WTC11 (cell line): ENCODE measurements around the gene PACS1. TPM values are rescaled to one million over a fixed set of nuclear protein-coding genes. Genes with fewer than 3 reads are reported as not detected.

Experiments
- ATAC-seq: fragments of 200-7000 bp; cut with Tn5 transposase; 2 replicates; pipeline ENCODE4 v1.10.0; 2021; ENCODE audit warnings: mild to moderate bottlenecking, moderate library complexity
- CTCF ChIA-PET: fragments of 300-600 bp; sonication (Branson Sonifier 250); formaldehyde crosslinking; loops from one replicate; lab custom pipeline; 2021; ENCODE audit warnings: antibody characterized with exemption; lab: Charles Lee
- POLR2A ChIA-PET: fragments of 350-600 bp; sonication (Branson Sonifier 250); formaldehyde crosslinking; loops from one replicate; lab custom pipeline; 2021; ENCODE audit warnings: antibody characterized with exemption; lab: Charles Lee
- DNase-seq: peaks from one replicate; pipeline ENCODE4 v3.0.0; 2021; ENCODE audit warnings: low spot score
- H3K27ac Mint-ChIP-seq: 2 replicates; pipeline ENCODE4 v1.8.0; 2021; ENCODE audit warnings: mixed read lengths
- H3K27me3 Mint-ChIP-seq: 2 replicates; pipeline ENCODE4 v1.8.0; 2021; ENCODE audit warnings: low read depth, mild to moderate bottlenecking, moderate library complexity, mixed read lengths
- H3K36me3 Mint-ChIP-seq: 2 replicates; pipeline ENCODE4 v1.8.0; 2021; ENCODE audit warnings: mixed read lengths
- H3K4me1 Mint-ChIP-seq: 2 replicates; pipeline ENCODE4 v1.8.0; 2022; ENCODE audit warnings: mixed read lengths
- H3K4me3 Mint-ChIP-seq: 2 replicates; pipeline ENCODE4 v1.8.0; 2021; ENCODE audit warnings: mild to moderate bottlenecking, moderate library complexity, mixed read lengths
- H3K9me3 Mint-ChIP-seq: 2 replicates; pipeline ENCODE4 v1.8.0; 2021; ENCODE audit warnings: mixed read lengths
- CDX4 ChIP-seq: fragments of 250-450 bp; sonication (Bioruptor Pico); IDR thresholded peaks from 2 replicates; pipeline ENCODE4 v1.9.0; 2021; ENCODE audit warnings: moderate library complexity, mild to moderate bottlenecking, inconsistent platforms, borderline replicate concordance
- CREM ChIP-seq: sonication (generic); formaldehyde crosslinking; IDR thresholded peaks from 2 replicates; pipeline ENCODE4 v1.8.1; 2022; ENCODE audit warnings: mild to moderate bottlenecking, missing genetic modification reagents, moderate library complexity
- E2F4 ChIP-seq: sonication (generic); formaldehyde crosslinking; IDR thresholded peaks from 2 replicates; pipeline ENCODE4 v1.8.1; 2022; ENCODE audit warnings: low read depth, mild to moderate bottlenecking, moderate library complexity, missing genetic modification reagents, borderline replicate concordance
- ELF4 ChIP-seq: sonication (generic); formaldehyde crosslinking; IDR thresholded peaks from 2 replicates; pipeline ENCODE4 v1.8.1; 2022; ENCODE audit warnings: low read depth, mild to moderate bottlenecking, moderate library complexity, missing genetic modification reagents
- ESRRA ChIP-seq: sonication (generic); formaldehyde crosslinking; IDR thresholded peaks from 2 replicates; pipeline ENCODE4 v1.8.1; 2022; ENCODE audit warnings: mild to moderate bottlenecking, missing genetic modification reagents, borderline replicate concordance
- FOXJ3 ChIP-seq: sonication (generic); formaldehyde crosslinking; IDR thresholded peaks from 2 replicates; pipeline ENCODE4 v1.9.0; 2021; ENCODE audit warnings: missing genetic modification reagents, mild to moderate bottlenecking, borderline replicate concordance
- FOXK1 ChIP-seq: sonication (generic); formaldehyde crosslinking; IDR thresholded peaks from 2 replicates; pipeline ENCODE4 v1.8.0; 2022; ENCODE audit warnings: mild to moderate bottlenecking, moderate library complexity, missing genetic modification reagents
- GRHL2 ChIP-seq: fragments of 250-450 bp; sonication (Bioruptor Pico); IDR thresholded peaks from 2 replicates; pipeline ENCODE4 v1.8.0; 2022; ENCODE audit warnings: mild to moderate bottlenecking, moderate library complexity; ENCODE audit not compliant: insufficient replicate concordance, severe bottlenecking
- HMGXB4 ChIP-seq: sonication (generic); formaldehyde crosslinking; IDR thresholded peaks from 2 replicates; pipeline ENCODE4 v1.8.1; 2023; ENCODE audit warnings: mild to moderate bottlenecking, moderate library complexity, missing genetic modification reagents
- IRF1 ChIP-seq: sonication (generic); formaldehyde crosslinking; IDR thresholded peaks from 2 replicates; pipeline ENCODE4 v1.8.0; 2023; ENCODE audit warnings: missing genetic modification reagents
- JUN ChIP-seq: sonication (generic); formaldehyde crosslinking; IDR thresholded peaks from 2 replicates; pipeline ENCODE4 v1.8.0; 2023; ENCODE audit warnings: mild to moderate bottlenecking, missing genetic modification reagents
- NFE2L1 ChIP-seq: sonication (generic); formaldehyde crosslinking; IDR thresholded peaks from 2 replicates; pipeline ENCODE4 v1.8.1; 2023; ENCODE audit warnings: missing genetic modification reagents
- NR3C1 ChIP-seq: sonication (generic); formaldehyde crosslinking; conservative IDR thresholded peaks from 2 replicates; pipeline ENCODE4 v1.8.1; 2023; ENCODE audit warnings: low read depth, mild to moderate bottlenecking, missing genetic modification reagents
- OVOL2 ChIP-seq: fragments of 250-450 bp; sonication (Bioruptor Pico); IDR thresholded peaks from 2 replicates; pipeline ENCODE4 v1.9.0; 2021; ENCODE audit warnings: mild to moderate bottlenecking, borderline replicate concordance
- PRRX2 ChIP-seq: fragments of 250-450 bp; sonication (Bioruptor Pico); IDR thresholded peaks from 2 replicates; pipeline ENCODE4 v1.8.0; 2021; ENCODE audit warnings: mild to moderate bottlenecking
- SMAD3 ChIP-seq: sonication (generic); formaldehyde crosslinking; IDR thresholded peaks from 2 replicates; pipeline ENCODE4 v1.8.0; 2022; ENCODE audit warnings: missing genetic modification reagents, mild to moderate bottlenecking, borderline replicate concordance
- SP1 ChIP-seq: sonication (generic); formaldehyde crosslinking; conservative IDR thresholded peaks from 2 replicates; pipeline ENCODE4 v1.8.1; 2022; ENCODE audit warnings: missing genetic modification reagents
- TP53 ChIP-seq: sonication (generic); formaldehyde crosslinking; IDR thresholded peaks from 2 replicates; pipeline ENCODE4 v1.8.1; 2023; ENCODE audit warnings: mild to moderate bottlenecking, missing genetic modification reagents
- USF1 ChIP-seq: sonication (generic); formaldehyde crosslinking; IDR thresholded peaks from 2 replicates; pipeline ENCODE4 v1.8.0; 2022; ENCODE audit warnings: mild to moderate bottlenecking, missing genetic modification reagents
- USF2 ChIP-seq: sonication (generic); formaldehyde crosslinking; IDR thresholded peaks from 2 replicates; pipeline ENCODE4 v1.8.1; 2023; ENCODE audit warnings: mild to moderate bottlenecking, missing genetic modification reagents, moderate library complexity
- ZBTB43 ChIP-seq: sonication (generic); formaldehyde crosslinking; IDR thresholded peaks from 2 replicates; pipeline ENCODE4 v1.8.1; 2023; ENCODE audit warnings: mild to moderate bottlenecking, missing genetic modification reagents
- ZNF121 ChIP-seq: sonication (generic); formaldehyde crosslinking; IDR thresholded peaks from 2 replicates; pipeline ENCODE4 v1.8.0; 2023; ENCODE audit warnings: missing genetic modification reagents
- ZNF416 ChIP-seq: fragments of 250-450 bp; sonication (Bioruptor Pico); IDR thresholded peaks from 2 replicates; pipeline ENCODE4 v1.9.0; 2021; ENCODE audit warnings: mild to moderate bottlenecking, inconsistent platforms
- ZNF512 ChIP-seq: sonication (generic); formaldehyde crosslinking; IDR thresholded peaks from 2 replicates; pipeline ENCODE4 v1.8.1; 2022; ENCODE audit warnings: missing genetic modification reagents, borderline replicate concordance
- ZNF671 ChIP-seq: fragments of 250-450 bp; sonication (Bioruptor Pico); IDR thresholded peaks from 2 replicates; pipeline ENCODE4 v1.8.0; 2021; ENCODE audit warnings: mild to moderate bottlenecking
- total RNA-seq: library from RNA; stranded (reverse); gene quantifications from 3 replicates; pipeline ENCODE4 v1.2.3, GENCODE V29; 2021

Gene PACS1
- total RNA-seq, 1 experiment from 2014 or later, result 34.8 TPM

GRCh38 chr11:66131937-66132632 lies 62.0 kb downstream of the PACS1 start (continued):
- TF ChIP-seq ZNF512 (CRISPR knock-in tag), result no peak
- TF ChIP-seq TP53, result no peak
- TF ChIP-seq USF1, result no peak
- no peak for TF ChIP-seq IRF1 (CRISPR knock-in tag)
- TF ChIP-seq ZNF121 (CRISPR knock-in tag), result no peak
- no peak for TF ChIP-seq FOXK1
- no peak for TF ChIP-seq CDX4 (CRISPR knock-in tag)
- no peak for TF ChIP-seq GRHL2 (CRISPR knock-in tag)
- no peak for TF ChIP-seq SP1 (CRISPR knock-in tag)
- TF ChIP-seq SMAD3 (CRISPR knock-in tag), result no peak
- no peak for TF ChIP-seq ELF4 (CRISPR knock-in tag)

- H3K36me3 Mint-ChIP-seq, result no peaks in the 10 kb centered on the region
- no peaks in the 10 kb centered on the region for H3K9me3 Mint-ChIP-seq
- H3K27me3 Mint-ChIP-seq, result no peaks in the 10 kb centered on the region
- ATAC-seq (no peak), DNase-seq (no peak)
- ChIA-PET CTCF (interaction anchor here (0.6 to 4.8 kb wide), 11 partner anchors 9 to 136 kb away, joined by 3 to 43 read pairs (median 3); partner anchors contain the start of gene PACS1), POLR2A (interaction anchor here (1.1 kb wide), 1 partner anchor 19 kb away, joined by 3 read pairs; no protein-coding TSS in a partner anchor)
- peaks cover 14% of the 10 kb centered on the region for H3K4me1 Mint-ChIP-seq
- peak overlapping the region; percentile 7; the same call in 1 of the 2 replicates for H3K27ac Mint-ChIP-seq
- no peak overlapping the region for H3K4me3 Mint-ChIP-seq
- TF ChIP-seq OVOL2 (CRISPR knock-in tag) (no peak), HMGXB4 (CRISPR knock-in tag) (no peak), CREM (CRISPR knock-in tag) (no peak), ZNF671 (no peak), USF2 (CRISPR knock-in tag) (no peak), ESRRA (no peak), PRRX2 (CRISPR knock-in tag) (no peak), JUN (CRISPR knock-in tag) (no peak), ZBTB43 (no peak), ZNF416 (CRISPR knock-in tag) (no peak), FOXJ3 (no peak), NFE2L1 (CRISPR knock-in tag) (no peak), E2F4 (CRISPR knock-in tag) (no peak), NR3C1 (CRISPR knock-in tag) (no peak)
Observed at GRCh38 chr11:66133216-66133775, 63.2 kb downstream of the PACS1 start.
